H1 (cell line): ENCODE measurements around the gene EEF1A2. TPM values are rescaled to one million over a fixed set of nuclear protein-coding genes. Genes with fewer than 3 reads are reported as not detected.

Source experiments
- KDM5A ChIP-seq: fragments of 200-600 bp; IDR thresholded peaks from 2 replicates; pipeline ENCODE4 v1.7.1; 2012; ENCODE audit warnings: mild to moderate bottlenecking, low read length, inconsistent platforms, mixed read lengths
- NRF1 ChIP-seq: IDR thresholded peaks from 2 replicates; pipeline ENCODE4 v1.6.1; 2011; ENCODE audit warnings: mild to moderate bottlenecking, low read depth, low read length, improper control_type of control experiment
- SIRT6 ChIP-seq: IDR thresholded peaks from one replicate; pipeline ENCODE4 v1.7.1; 2012; ENCODE audit warnings: low read length, inconsistent platforms
- SP1 ChIP-seq: IDR thresholded peaks from 2 replicates; pipeline ENCODE4 v1.6.1; 2011; ENCODE audit warnings: low read depth, low read length
- SRF ChIP-seq: IDR thresholded peaks from 2 replicates; pipeline ENCODE4 v1.6.1; 2011; ENCODE audit warnings: mild to moderate bottlenecking, low read depth, low read length, moderate library complexity
- polyA plus RNA-seq, 7 experiments: library from polyadenylated mRNA; depleted of rRNA in 3 of 7; stranded (reverse) in 5 of 7; unstranded in 2 of 7; fragments of >200 nt in 5 of 7; fragments of 200-250 nt in 2 of 7; gene quantifications; 1 replicate in 5 of 7; 2 replicates in 1 of 7; 4 replicates in 1 of 7; pipeline versions ENCODE4 v1.2.1 to v1.2.3, GENCODE V29; 2011 to 2013; ENCODE audit warnings: missing spikeins in 2 of 7, mixed read lengths in 2 of 7
- total RNA-seq: library from RNA; stranded (reverse); fragmentation: NEBNext Ultra II Directional; extraction: Animal tissue kit (Norgen Biotek cat#: 25700); gene quantifications from 2 replicates; pipeline ENCODE4 v1.2.1, GENCODE V29; 2021

Gene EEF1A2
- total and polyA plus RNA-seq, 2 of the 8 experiments (the other 6 are each of a cell fraction or from before 2014, with no cell fraction given), result 7.4 to 25.8 TPM

DNA sequence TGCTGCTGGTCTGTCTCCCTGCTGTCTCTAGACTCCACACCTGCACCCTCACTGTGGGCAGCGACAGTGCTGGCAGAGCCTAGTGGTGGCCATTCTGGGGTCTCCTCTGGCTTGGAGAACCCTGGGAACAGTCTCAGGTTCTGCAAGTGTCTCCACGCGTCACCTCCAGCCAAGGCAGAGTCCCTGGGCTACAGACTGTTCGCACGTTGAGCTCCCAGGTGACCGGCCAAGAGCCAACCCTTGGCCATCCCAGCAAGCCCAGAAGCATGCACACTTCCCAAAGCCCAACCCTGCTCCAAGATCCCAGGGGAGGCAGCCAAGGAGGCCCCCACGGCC, 4.8 kb downstream of the EEF1A2 start (continued):
- TF ChIP-seq NRF1, result no peak
- TF ChIP-seq SP1, result no peak
- TF ChIP-seq SIRT6, result no peak
- TF ChIP-seq SRF, result no peak
- TF ChIP-seq KDM5A, result no peak
- TF ChIP-seq, all 59 proteins: peak for 0
